Measurements from ENCODE around the gene LIPG.
"Not testable (repeated sequence)": the region's sequence is repeated elsewhere in the genome, so short reads cannot be mapped to it uniquely, and the experiment has no call there.

The LIPG gene

GRCh38 chr18:49561289-49562193 lies at the start of gene LIPG:
Gene LIPG, plus strand, starts transcription at chr18:49562057. Its CDS starts 252 bp downstream, at chr18:49562309.
- DNase-seq (ENCODE audit: low spot score): peak; percentile 90

GRCh38 chr18:49512876-49513275 lies 49.0 kb upstream of the LIPG start:
- DNase-seq (ENCODE audit: low spot score): not testable (repeated sequence)

GRCh38 chr18:49514577-49514976 lies 47.3 kb upstream of the LIPG start:
- DNase-seq (ENCODE audit: low spot score): no peak

- DNase-seq (ENCODE audit: low spot score): not testable (repeated sequence)
These were observed 46.9 kb upstream of the LIPG start for GRCh38 chr18:49515003-49515402.

GRCh38 chr18:49515516-49515915 lies 46.3 kb upstream of the LIPG start:
- DNase-seq (ENCODE audit: low spot score): no peak

- no peak for DNase-seq (ENCODE audit: low spot score)
These were observed 44.4 kb upstream of the LIPG start for GRCh38 chr18:49517483-49517882.

- DNase-seq (ENCODE audit: low spot score): no peak
These were observed 42.5 kb upstream of the LIPG start for GRCh38 chr18:49519101-49519971.

- DNase-seq (ENCODE audit: low spot score): no peak
These were observed 41.2 kb upstream of the LIPG start for GRCh38 chr18:49520661-49521145.

GRCh38 chr18:49521216-49521835 lies 40.5 kb upstream of the LIPG start:
- no peak for DNase-seq (ENCODE audit: low spot score)

GRCh38 chr18:49523580-49524093 lies 38.2 kb upstream of the LIPG start:
- not testable (repeated sequence) for DNase-seq (ENCODE audit: low spot score)

- DNase-seq (ENCODE audit: low spot score): no peak
These were observed 37.5 kb upstream of the LIPG start for GRCh38 chr18:49524349-49524748.

- DNase-seq (ENCODE audit: low spot score): no peak
These were observed 36.9 kb upstream of the LIPG start for GRCh38 chr18:49524951-49525350.

GRCh38 chr18:49525981-49526380 lies 35.9 kb upstream of the LIPG start:
- no peak for DNase-seq (ENCODE audit: low spot score)

GRCh38 chr18:49527631-49528327 lies 34.1 kb upstream of the LIPG start:
- DNase-seq (ENCODE audit: low spot score): no peak

GRCh38 chr18:49529596-49529995 lies 32.3 kb upstream of the LIPG start:
- no peak for DNase-seq (ENCODE audit: low spot score)

- DNase-seq (ENCODE audit: low spot score): no peak
These were observed 30.1 kb upstream of the LIPG start for GRCh38 chr18:49531678-49532153.

GRCh38 chr18:49534846-49535601 lies 26.8 kb upstream of the LIPG start:
- no peak for DNase-seq (ENCODE audit: low spot score)

- no peak for DNase-seq (ENCODE audit: low spot score)
These were observed 24.5 kb upstream of the LIPG start for GRCh38 chr18:49537232-49537896.

- DNase-seq (ENCODE audit: low spot score): no peak
These were observed 17.5 kb upstream of the LIPG start for GRCh38 chr18:49544362-49544761.

- no peak for DNase-seq (ENCODE audit: low spot score)
These were observed 15.6 kb upstream of the LIPG start for GRCh38 chr18:49546278-49546677.
